ENCODE results near the gene DISP3. TPM values are rescaled to one million over a fixed set of nuclear protein-coding genes. Genes with fewer than 3 reads are reported as not detected.

The DISP3 gene
- total and polyA plus RNA-seq, 2 of the 13 experiments (the other 11 are each of a cell fraction or from before 2014, with no cell fraction given), result 0.08 to 0.13 TPM

- TF ChIP-seq ZNF142 (CRISPR knock-in tag; IDR thresholded peaks at IDR 0.05) (peak; percentile 94), TFDP1 (CRISPR knock-in tag; IDR thresholded peaks at IDR 0.05; ENCODE audit: borderline replicate concordance) (peak; percentile 36; the same call in 1 of the 2 replicates), ZNF138 (CRISPR knock-in tag; IDR thresholded peaks at IDR 0.05; ENCODE audit: low read depth) (peak; percentile 99), TARDBP (CRISPR knock-in tag; IDR thresholded peaks at IDR 0.05) (peak; percentile 54; the same call in 1 of the 2 replicates), TP53 (CRISPR knock-in tag; conservative IDR thresholded peaks at IDR 0.05) (peak; percentile 94), KAT2B (IDR thresholded peaks at IDR 0.05; ENCODE audit: borderline replicate concordance, low read depth, low read length) (no peak), ZFP1 (CRISPR knock-in tag; IDR thresholded peaks at IDR 0.05) (peak; percentile 88; the same call in 1 of the 2 replicates), ZNF446 (CRISPR knock-in tag; IDR thresholded peaks at IDR 0.05) (peak; percentile 96; the same call in 1 of the 2 replicates), MLLT10 (CRISPR knock-in tag; IDR thresholded peaks at IDR 0.05) (0 out of 2 replicates have a peak, but pooled peaks have one; percentile 60), ZNF101 (CRISPR knock-in tag; IDR thresholded peaks at IDR 0.05; ENCODE audit: borderline replicate concordance, low read depth) (peak; percentile 80; the same call in 1 of the 2 replicates), TRIM24 (CRISPR knock-in tag; IDR thresholded peaks at IDR 0.05) (no peak), TCF7 (IDR thresholded peaks at IDR 0.05; ENCODE audit: low read depth) (no peak), MAFG (CRISPR knock-in tag; IDR thresholded peaks at IDR 0.05) (no peak), ZNF775 (CRISPR knock-in tag; IDR thresholded peaks at IDR 0.05; ENCODE audit: borderline replicate concordance) (peak; percentile 64; the same call in 1 of the 2 replicates), ZNF589 (CRISPR knock-in tag; conservative IDR thresholded peaks at IDR 0.05) (peak; percentile 94; the same call in 1 of the 2 replicates), POGK (CRISPR knock-in tag; conservative IDR thresholded peaks at IDR 0.05) (peak; percentile 85), ZNF850 (CRISPR knock-in tag; conservative IDR thresholded peaks at IDR 0.05) (no peak), ZBTB1 (CRISPR knock-in tag; IDR thresholded peaks at IDR 0.05; ENCODE audit: borderline replicate concordance) (peak; percentile 91; the same call in 1 of the 2 replicates), ZFX (CRISPR knock-in tag; IDR thresholded peaks at IDR 0.05; ENCODE audit: low read depth) (no peak), ZNF724P (CRISPR knock-in tag; IDR thresholded peaks at IDR 0.05; ENCODE audit: borderline replicate concordance) (0 out of 2 replicates have a peak, but pooled peaks have one; percentile 81)
These were observed 71.8 kb downstream of the DISP3 start (continued) for GRCh38 chr1:11550664-11551283.

Measured in HepG2 (cell line).